ENCODE data around the gene CENPO. TPM values are rescaled to one million over a fixed set of nuclear protein-coding genes. Genes with fewer than 3 reads are reported as not detected.

Gene CENPO
- total and polyA plus RNA-seq, 2 donors (not counting 1 experiment from before 2014, with no cell fraction given) = 9.1 to 12.7 TPM

GRCh38 chr2:24771764-24772586, 21.2 kb upstream of the CENPO start:
- Histone ChIP-seq H4K20me1 (ENCODE audit: control insufficient read depth, extremely low read depth, insufficient read depth, low read length) (no peaks in the 10 kb centered on the region), H3K4me2 (ENCODE audit: extremely low read depth, insufficient read depth, low read length) (no peak overlapping the region), H3K4me1 (ENCODE audit: control insufficient read depth, extremely low read depth, insufficient read depth, low read length) (no peaks in the 10 kb centered on the region), H3K27ac (ENCODE audit: insufficient read depth, low read length) (no peak overlapping the region), H2AFZ (ENCODE audit: low read length) (no peak overlapping the region), H3K9me3 (ENCODE audit: control insufficient read depth, insufficient read depth, low read depth, low read length) (no peaks in the 10 kb centered on the region), H3K27me3 (ENCODE audit: control insufficient read depth, insufficient read depth, low read length) (no peaks in the 10 kb centered on the region), H3K36me3 (ENCODE audit: control insufficient read depth, insufficient read depth, low read length) (no peaks in the 10 kb centered on the region), H3K79me2 (ENCODE audit: control insufficient read depth, insufficient read depth, low read length) (no peaks in the 10 kb centered on the region), H3K4me3 (replicated peaks in 1 of 4; ENCODE audit: control extremely low read depth in 1 of 4, insufficient read depth in 1 of 4, low read depth in 3 of 4, low read length in 4 of 4) (no peak overlapping the region), H3K9ac (ENCODE audit: insufficient read depth, low read length) (no peak overlapping the region)
- DNase-seq (ENCODE audit: low read depth in 2 of 2) = peak in 1 of 2 donors; percentile 17
- TF ChIP-seq EZH2 (IDR thresholded peaks at IDR 0.05; ENCODE audit: low read length, missing control alignments) = no peak
- TF ChIP-seq CTCF (conservative IDR thresholded peaks at IDR 0.05 in 1 of 2, IDR thresholded peaks at IDR 0.05 in 1 of 2; ENCODE audit: low read depth in 1 of 2, low read length in 2 of 2) = no peak

GRCh38 chr2:24774373-24774772, 18.9 kb upstream of the CENPO start:
- H3K4me2 ChIP-seq (ENCODE audit: extremely low read depth, insufficient read depth, low read length) = no peak overlapping the region
- no peaks in the 10 kb centered on the region for H4K20me1 ChIP-seq (ENCODE audit: control insufficient read depth, extremely low read depth, insufficient read depth, low read length)
- TF ChIP-seq EZH2 (IDR thresholded peaks at IDR 0.05; ENCODE audit: low read length, missing control alignments) = no peak
- no peak for TF ChIP-seq CTCF (conservative IDR thresholded peaks at IDR 0.05 in 1 of 2, IDR thresholded peaks at IDR 0.05 in 1 of 2; ENCODE audit: low read depth in 1 of 2, low read length in 2 of 2)
- H3K79me2 ChIP-seq (ENCODE audit: control insufficient read depth, insufficient read depth, low read length) = no peaks in the 10 kb centered on the region
- no peak overlapping the region for H2AFZ ChIP-seq (ENCODE audit: low read length)
- H3K27ac ChIP-seq (ENCODE audit: insufficient read depth, low read length) = no peak overlapping the region
- H3K27me3 ChIP-seq (ENCODE audit: control insufficient read depth, insufficient read depth, low read length) = no peaks in the 10 kb centered on the region
- no peaks in the 10 kb centered on the region for H3K36me3 ChIP-seq (ENCODE audit: control insufficient read depth, insufficient read depth, low read length)
- H3K9ac ChIP-seq (ENCODE audit: insufficient read depth, low read length) = no peak overlapping the region
- H3K4me1 ChIP-seq (ENCODE audit: control insufficient read depth, extremely low read depth, insufficient read depth, low read length) = no peaks in the 10 kb centered on the region
- DNase-seq (ENCODE audit: low read depth in 2 of 2) = no peak
- no peak overlapping the region for H3K4me3 ChIP-seq (replicated peaks in 1 of 4; ENCODE audit: control extremely low read depth in 1 of 4, insufficient read depth in 1 of 4, low read depth in 3 of 4, low read length in 4 of 4)
- no peaks in the 10 kb centered on the region for H3K9me3 ChIP-seq (ENCODE audit: control insufficient read depth, insufficient read depth, low read depth, low read length)

- Histone ChIP-seq H3K4me1 (ENCODE audit: control insufficient read depth, extremely low read depth, insufficient read depth, low read length) (no peaks in the 10 kb centered on the region), H3K9me3 (ENCODE audit: control insufficient read depth, insufficient read depth, low read depth, low read length) (no peaks in the 10 kb centered on the region), H3K36me3 (ENCODE audit: control insufficient read depth, insufficient read depth, low read length) (no peaks in the 10 kb centered on the region), H3K27me3 (ENCODE audit: control insufficient read depth, insufficient read depth, low read length) (no peaks in the 10 kb centered on the region), H3K9ac (ENCODE audit: insufficient read depth, low read length) (no peak overlapping the region), H3K4me3 (replicated peaks in 1 of 4; ENCODE audit: control extremely low read depth in 1 of 4, insufficient read depth in 1 of 4, low read depth in 3 of 4, low read length in 4 of 4) (no peak overlapping the region), H2AFZ (ENCODE audit: low read length) (no peak overlapping the region), H4K20me1 (ENCODE audit: control insufficient read depth, extremely low read depth, insufficient read depth, low read length) (no peaks in the 10 kb centered on the region), H3K79me2 (ENCODE audit: control insufficient read depth, insufficient read depth, low read length) (no peaks in the 10 kb centered on the region), H3K4me2 (ENCODE audit: extremely low read depth, insufficient read depth, low read length) (no peak overlapping the region), H3K27ac (ENCODE audit: insufficient read depth, low read length) (no peak overlapping the region)
- no peak for DNase-seq (ENCODE audit: low read depth in 2 of 2)
- TF ChIP-seq EZH2 (IDR thresholded peaks at IDR 0.05; ENCODE audit: low read length, missing control alignments) (no peak), CTCF (conservative IDR thresholded peaks at IDR 0.05 in 1 of 2, IDR thresholded peaks at IDR 0.05 in 1 of 2; ENCODE audit: low read depth in 1 of 2, low read length in 2 of 2) (no peak)
Measured at GRCh38 chr2:24779116-24779515, 14.1 kb upstream of the CENPO start.

All from fibroblast of lung (primary cell).